ENCODE results near the gene C9orf152.

- TF ChIP-seq, protein P1, sequence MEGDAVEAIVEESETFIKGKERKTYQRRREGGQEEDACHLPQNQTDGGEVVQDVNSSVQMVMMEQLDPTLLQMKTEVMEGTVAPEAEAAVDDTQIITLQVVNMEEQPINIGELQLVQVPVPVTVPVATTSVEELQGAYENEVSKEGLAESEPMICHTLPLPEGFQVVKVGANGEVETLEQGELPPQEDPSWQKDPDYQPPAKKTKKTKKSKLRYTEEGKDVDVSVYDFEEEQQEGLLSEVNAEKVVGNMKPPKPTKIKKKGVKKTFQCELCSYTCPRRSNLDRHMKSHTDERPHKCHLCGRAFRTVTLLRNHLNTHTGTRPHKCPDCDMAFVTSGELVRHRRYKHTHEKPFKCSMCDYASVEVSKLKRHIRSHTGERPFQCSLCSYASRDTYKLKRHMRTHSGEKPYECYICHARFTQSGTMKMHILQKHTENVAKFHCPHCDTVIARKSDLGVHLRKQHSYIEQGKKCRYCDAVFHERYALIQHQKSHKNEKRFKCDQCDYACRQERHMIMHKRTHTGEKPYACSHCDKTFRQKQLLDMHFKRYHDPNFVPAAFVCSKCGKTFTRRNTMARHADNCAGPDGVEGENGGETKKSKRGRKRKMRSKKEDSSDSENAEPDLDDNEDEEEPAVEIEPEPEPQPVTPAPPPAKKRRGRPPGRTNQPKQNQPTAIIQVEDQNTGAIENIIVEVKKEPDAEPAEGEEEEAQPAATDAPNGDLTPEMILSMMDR (IDR thresholded peaks at IDR 0.05; ENCODE audit: borderline replicate concordance, extremely low read depth, low read length, poor library complexity, severe bottlenecking): no peak
- no peak for TF ChIP-seq EZH2 (IDR thresholded peaks at IDR 0.05; ENCODE audit: borderline replicate concordance, low read depth, low read length, severe bottlenecking)
These were observed 22.2 kb downstream of the C9orf152 start for GRCh38 chr9:110185806-110186205.

Data from DND-41 (cell line).